Measurements from ENCODE around the gene ATXN7L3. TPM values are rescaled to one million over a fixed set of nuclear protein-coding genes. Genes with fewer than 3 reads are reported as not detected.
"Not testable (repeated sequence)": the region's sequence is repeated elsewhere in the genome, so short reads cannot be mapped to it uniquely, and the experiment has no call there.

ATXN7L3 gene
- polyA plus RNA-seq, 2 of the 4 experiments (the other 2 are of a cell fraction): 60.5 to 72.7 TPM

- Histone ChIP-seq H3K4me3 (no peak overlapping the region), H3K4me2 (no peak overlapping the region), H3K27ac (peak overlapping the region; percentile 45 to 65; a peak in 4 of 6 replicates), H3K4me1 (no peaks in the 10 kb centered on the region), H3K9me3 (no peaks in the 10 kb centered on the region)
- ChIA-PET POLR2A (no interaction called here), CTCF (interaction anchor here (1.9 to 8.3 kb wide), 5 partner anchors 12 to 69 kb away, joined by 6 to 88 read pairs (median 33); partner anchors contain the start of genes ASB16 and HROB)
- DNase-seq (ENCODE audit: low read depth in 1 of 2, low spot score in 1 of 2): no peak
- no peak for ATAC-seq
- TF ChIP-seq MAFK (IDR thresholded peaks at IDR 0.05; ENCODE audit: partially characterized antibody) (no peak), PBX3 (IDR thresholded peaks at IDR 0.05) (no peak), GATA3 (IDR thresholded peaks at IDR 0.05; ENCODE audit: borderline replicate concordance) (no peak), ZSCAN20 (CRISPR knock-in tag; IDR thresholded peaks at IDR 0.05) (no peak), PHF8 (IDR thresholded peaks at IDR 0.05; ENCODE audit: borderline replicate concordance, low read depth) (no peak), FOSB (CRISPR knock-in tag; IDR thresholded peaks at IDR 0.05) (no peak), MYC (IDR thresholded peaks at IDR 0.05; ENCODE audit: borderline replicate concordance, low read length) (no peak), ATOH8 (CRISPR knock-in tag; IDR thresholded peaks at IDR 0.05; ENCODE audit: low read depth) (no peak), FOSL2 (IDR thresholded peaks at IDR 0.05) (no peak), FOSL2 (CRISPR knock-in tag; IDR thresholded peaks at IDR 0.05) (no peak)
- TF ChIP-seq, protein P1, sequence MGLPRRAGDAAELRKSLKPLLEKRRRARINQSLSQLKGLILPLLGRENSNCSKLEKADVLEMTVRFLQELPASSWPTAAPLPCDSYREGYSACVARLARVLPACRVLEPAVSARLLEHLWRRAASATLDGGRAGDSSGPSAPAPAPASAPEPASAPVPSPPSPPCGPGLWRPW (IDR thresholded peaks at IDR 0.05): no peak
- FAIRE-seq: no peak
- WGBS (ENCODE audit: missing lambda C conversion rate): 99% methylated on average over 4 of the region's 4 CpGs
Observed at GRCh38 chr17:44152875-44153274, 46.8 kb downstream of the ATXN7L3 start.

DNA sequence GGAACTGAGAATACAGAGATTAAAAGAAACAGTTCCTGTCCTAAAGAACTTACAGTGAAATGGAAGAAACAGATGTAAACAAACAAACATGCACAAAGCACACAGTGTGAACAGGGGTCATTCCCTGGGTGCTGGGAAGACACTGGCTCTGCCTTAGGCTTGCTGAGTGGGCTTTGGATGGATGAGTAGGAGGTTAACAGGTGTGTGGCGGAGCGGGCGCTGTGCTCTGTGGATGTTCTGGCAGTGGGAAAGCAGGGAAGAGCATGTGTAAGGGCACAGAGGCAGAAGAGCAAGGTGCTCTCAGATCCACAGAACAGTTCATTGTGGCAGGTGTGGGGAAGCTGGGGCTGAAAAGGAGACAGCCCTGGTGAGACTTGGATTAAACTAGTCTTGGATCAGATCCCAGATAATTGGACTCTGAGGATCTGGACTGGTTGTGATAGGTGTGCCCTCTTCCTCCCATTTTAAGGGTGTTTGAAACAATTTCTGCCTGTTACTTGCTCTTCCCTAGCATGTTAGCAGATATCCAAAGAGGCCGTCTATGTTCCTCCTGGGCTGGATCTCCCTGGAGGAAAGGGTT, 49.8 kb downstream of the ATXN7L3 start:
- H3K9me3 ChIP-seq: no peaks in the 10 kb centered on the region
- no peak for DNase-seq (ENCODE audit: low read depth in 1 of 2, low spot score in 1 of 2)
- TF ChIP-seq, protein P2, sequence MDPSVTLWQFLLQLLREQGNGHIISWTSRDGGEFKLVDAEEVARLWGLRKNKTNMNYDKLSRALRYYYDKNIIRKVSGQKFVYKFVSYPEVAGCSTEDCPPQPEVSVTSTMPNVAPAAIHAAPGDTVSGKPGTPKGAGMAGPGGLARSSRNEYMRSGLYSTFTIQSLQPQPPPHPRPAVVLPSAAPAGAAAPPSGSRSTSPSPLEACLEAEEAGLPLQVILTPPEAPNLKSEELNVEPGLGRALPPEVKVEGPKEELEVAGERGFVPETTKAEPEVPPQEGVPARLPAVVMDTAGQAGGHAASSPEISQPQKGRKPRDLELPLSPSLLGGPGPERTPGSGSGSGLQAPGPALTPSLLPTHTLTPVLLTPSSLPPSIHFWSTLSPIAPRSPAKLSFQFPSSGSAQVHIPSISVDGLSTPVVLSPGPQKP (IDR thresholded peaks at IDR 0.05; ENCODE audit: low read depth, low read length): no peak
- TF ChIP-seq, protein P1 (IDR thresholded peaks at IDR 0.05): no peak
- TF ChIP-seq ZSCAN20 (CRISPR knock-in tag; IDR thresholded peaks at IDR 0.05) (no peak), NR3C1 (IDR thresholded peaks at IDR 0.05) (no peak), NFE2L2 (conservative IDR thresholded peaks at IDR 0.05; ENCODE audit: low read length) (no peak), CBX2 (IDR thresholded peaks at IDR 0.05; ENCODE audit: borderline replicate concordance, low read depth) (no peak), BHLHE40 (IDR thresholded peaks at IDR 0.05; ENCODE audit: low read depth, low read length) (no peak), TP53 (CRISPR knock-in tag; IDR thresholded peaks at IDR 0.05) (no peak), BCL3 (IDR thresholded peaks at IDR 0.05) (no peak), JUN (IDR thresholded peaks at IDR 0.05) (no peak), POLR2AphosphoS2 (conservative IDR thresholded peaks at IDR 0.05; ENCODE audit: low read length) (no peak), MYC (IDR thresholded peaks at IDR 0.05; ENCODE audit: borderline replicate concordance, low read length) (no peak), HOXB13 (CRISPR knock-in tag; IDR thresholded peaks at IDR 0.05; ENCODE audit: low read depth) (no peak), RCOR1 (IDR thresholded peaks at IDR 0.05; ENCODE audit: low read depth, low read length) (no peak), ZC3H11A (IDR thresholded peaks at IDR 0.05) (no peak), ZNF302 (CRISPR knock-in tag; IDR thresholded peaks at IDR 0.05) (no peak), ZFP36 (IDR thresholded peaks at IDR 0.05; ENCODE audit: borderline replicate concordance, partially characterized antibody) (no peak), JUNB (IDR thresholded peaks at IDR 0.05) (no peak)
- TF ChIP-seq, protein P3, sequence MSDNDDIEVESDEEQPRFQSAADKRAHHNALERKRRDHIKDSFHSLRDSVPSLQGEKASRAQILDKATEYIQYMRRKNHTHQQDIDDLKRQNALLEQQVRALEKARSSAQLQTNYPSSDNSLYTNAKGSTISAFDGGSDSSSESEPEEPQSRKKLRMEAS (IDR thresholded peaks at IDR 0.05): no peak
- no peak for ATAC-seq
- POLR2A ChIA-PET: interaction anchor here (1.4 kb wide), 1 partner anchor 37 kb away, joined by 3 read pairs; the partner anchor contains the start of gene TMUB2
- H3K4me2 ChIP-seq: no peak overlapping the region
- CTCF ChIA-PET: interaction anchor here (0.9 to 13.3 kb wide), 8 partner anchors 9 to 111 kb away, joined by 3 to 159 read pairs (median 13); partner anchors contain the start of genes ASB16, HDAC5 and HROB
- H3K4me1 ChIP-seq: 0 out of 3 replicates have a peak, but pooled peaks cover 3% of the 10 kb centered on the region
- H3K27ac ChIP-seq: no peak overlapping the region
- no peak overlapping the region for H3K4me3 ChIP-seq
- WGBS (ENCODE audit: missing lambda C conversion rate): 96% methylated on average over 4 of the region's 4 CpGs
- FAIRE-seq: no peak

- H3K9me3 ChIP-seq; DNase-seq (ENCODE audit: low read depth in 1 of 2, low spot score in 1 of 2); ATAC-seq; FAIRE-seq; H3K4me1 ChIP-seq; H3K4me3 ChIP-seq; H3K27ac ChIP-seq; H3K4me2 ChIP-seq; POLR2A ChIA-PET: not testable (repeated sequence)
- 78% methylated on average over 3 of the region's 3 CpGs for WGBS (ENCODE audit: missing lambda C conversion rate)
- CTCF ChIA-PET: interaction anchor here (0.5 to 13.3 kb wide), 8 partner anchors 8 to 463 kb away, joined by 3 to 159 read pairs (median 5); partner anchors contain the start of genes ASB16, HDAC5 and HROB
Observed at GRCh38 chr17:44149066-44149465, 50.6 kb downstream of the ATXN7L3 start.
